ENCODE results near the gene LRP2BP.
"Not testable (repeated sequence)": the region's sequence is repeated elsewhere in the genome, so short reads cannot be mapped to it uniquely, and the experiment has no call there.

Gene LRP2BP

GRCh38 chr4:185322803-185323202 lies 72.9 kb downstream of the LRP2BP start:
- no peak for DNase-seq

- DNase-seq, result no peak
Measured at GRCh38 chr4:185318679-185319078, 77.0 kb downstream of the LRP2BP start.

GRCh38 chr4:185317880-185318279 lies 77.8 kb downstream of the LRP2BP start:
- no peak for DNase-seq

GRCh38 chr4:185317462-185317861 lies 78.3 kb downstream of the LRP2BP start:
- DNase-seq, result not testable (repeated sequence)
